SK-N-MC (cell line): Measurements from ENCODE around the gene CCDC185.

Experiments
- EZH2 ChIP-seq: fragments of 200-600 bp; sonication (generic); IDR thresholded peaks from one replicate; pipeline ENCODE4 v1.6.1; 2017; ENCODE audit warnings: antibody characterized with exemption
- POLR2AphosphoS5 ChIP-seq: IDR thresholded peaks from 2 replicates; pipeline ENCODE4 v1.6.1; 2012; ENCODE audit warnings: mild to moderate bottlenecking, low read depth, low read length, borderline replicate concordance

DNA sequence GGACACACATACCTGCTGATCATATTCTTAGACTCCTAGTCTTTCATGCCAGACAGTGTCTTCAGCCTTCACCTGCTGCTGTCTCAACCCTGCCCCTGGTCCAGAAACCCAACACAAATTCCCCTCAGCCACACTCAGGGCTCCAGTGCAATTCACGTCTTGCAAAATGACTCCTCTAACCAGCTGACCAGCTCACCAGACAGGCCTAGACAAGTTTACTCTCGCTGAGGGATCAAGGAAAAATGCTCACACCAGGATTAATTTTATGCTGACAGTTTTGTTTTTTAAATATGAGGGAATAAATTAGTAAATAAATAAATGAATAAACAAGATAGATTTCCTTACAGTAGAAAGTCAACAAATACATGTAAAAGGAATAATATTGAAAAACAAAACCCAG lies 28.5 kb downstream of the CCDC185 start:
- TF ChIP-seq EZH2 (no peak), POLR2AphosphoS5 (no peak)
